Heart right ventricle (tissue), 16 donors: Measurements from ENCODE around the gene NRXN3. TPM values are rescaled to one million over a fixed set of nuclear protein-coding genes. Genes with fewer than 3 reads are reported as not detected.

ENCODE experiments used
- ATAC-seq, 8 donors: fragments of 200-7000 bp; cut with Tn5 transposase; one replicate each; pipeline ENCODE4 v1.9.1; 2020; ENCODE audit warnings: mild to moderate bottlenecking in 8 of 8, moderate library complexity in 8 of 8, moderate number of reproducible peaks in 1 of 8
- DNase-seq, 2 donors: peaks; one replicate each; pipeline ENCODE4 v3.0.0-alpha.2; 2020
- H3K27ac ChIP-seq, 10 donors: fragments of 200-600 bp; sonication (generic) in 2 of 10; one replicate each; pipeline versions ENCODE4 v1.5.0 to v1.8.0; 2020 to 2022; ENCODE audit warnings: mild to moderate bottlenecking in 3 of 10
- H3K27me3 ChIP-seq, 7 donors: fragments of 200-600 bp; one replicate each; pipeline ENCODE4 v1.8.0; 2021 to 2022; ENCODE audit warnings: mild to moderate bottlenecking in 2 of 7
- H3K36me3 ChIP-seq, 9 donors: fragments of 200-600 bp; sonication (generic) in 1 of 9; one replicate each; pipeline versions ENCODE4 v1.5.0 to v1.8.0; 2020 to 2022; ENCODE audit warnings: mild to moderate bottlenecking in 2 of 9
- H3K4me1 ChIP-seq, 9 donors: fragments of 200-600 bp; sonication (generic) in 1 of 9; one replicate each; pipeline versions ENCODE4 v1.5.0 to v1.8.0; 2020 to 2022; ENCODE audit warnings: mild to moderate bottlenecking in 4 of 9
- H3K4me3 ChIP-seq, 10 donors: fragments of 200-600 bp; sonication (generic) in 2 of 10; one replicate each; pipeline versions ENCODE4 v1.5.0 to v1.8.0; 2020 to 2022; ENCODE audit warnings: mild to moderate bottlenecking in 7 of 10, moderate library complexity in 2 of 10
- H3K9me3 ChIP-seq, 11 donors: fragments of 200-600 bp in 10 of 11; sonication (generic) in 2 of 11; one replicate each; pipeline versions ENCODE4 v1.5.0 to v1.8.0; 2013 to 2022; ENCODE audit warnings: mild to moderate bottlenecking in 2 of 11, control low read depth in 1 of 11, moderate library complexity in 1 of 11
- CTCF ChIP-seq, 9 donors: fragments of 200-600 bp; sonication (generic) in 2 of 9; IDR thresholded peaks; one replicate each; pipeline versions ENCODE4 v1.5.0 to v1.8.0; 2021 to 2022; ENCODE audit warnings: antibody characterized with exemption in 9 of 9, mild to moderate bottlenecking in 5 of 9, moderate library complexity in 1 of 9
- WGBS, 2 donors: extraction: QIAGEN DNeasy Blood & Tissue Kit; methylation state at CpG; one replicate each; pipeline ENCODE4 v1.1.7; 2013; ENCODE audit warnings: inconsistent platforms in 1 of 2; 5-methylcytosine and 5-hydroxymethylcytosine counted together
- intact Hi-C, 10 donors: fragments of 100-400 bp; cut with DNase I; formaldehyde crosslinking; loops; one replicate each; pipeline versions ENCODE4 v1.11.1 to v1.14.2; 2022
- polyA plus RNA-seq, 2 donors: library from polyadenylated mRNA; stranded (reverse); fragments of 200-250 nt; gene quantifications; one replicate each; pipeline ENCODE4 v1.2.3, GENCODE V29; 2013
- total RNA-seq, 10 donors: library from RNA; stranded (reverse); fragmentation: NEBNext Ultra II Directional in 3 of 10; extraction: Animal tissue kit (Norgen Biotek cat#: 25700) in 3 of 10; gene quantifications; one replicate each; pipeline versions ENCODE4 v1.2.1 to v1.2.4, GENCODE V29; 2021 to 2023
- donor health status: Arrhythmogenic right ventricular cardiomyopathy.
- donor health status: ischemic (EF 13 %, LVEDD 7.1; RV severe dilation, severe dysfunction).
- donor health status: healthy with polysubstance abuse.
- donor health status: DM: no; HTN: yes; CAD: no.
- donor health status: DM: no; HTN: no; CAD: no.
- donor health status: ischemic (EF 25% LVEDD 6.9; RV normal size, moderate dysfunction).
- donor health status: ischemic (EF 25% LVEDD 5.7; RV mildly dilated, moderate dysfunction).
- donor health status: healthy.
- donor health status: DM: yes; HTN: yes; CAD: no.
- donor health status: Ischemic cardiomyopathy.
- donor health status: ischemic (EF 35%, LVEDD 5.7; RV mildly dilated, moderate dysfunction).
- donor health status: nonischemic (EF 11% LVEDD 7.7; RV severe dilation, severe dysfunction).
- donor health status: DM: yes; HTN: yes; CAD: no.
- donor health status: PGD.
- donor health status: ischemic (EF 29% LVEDD 5.4; RV normal size, mild dysfunction).
- donor health status: nonischemic (EF 23%, LVEDD 6.1; RV moderate dilation, normal function).

NRXN3 gene
- total and polyA plus RNA-seq, 12 donors, result 0.23 to 1.8 (median 0.87) TPM

- H3K36me3 ChIP-seq, result no peaks in the 10 kb centered on the region
- no peak overlapping the region for H3K27ac ChIP-seq
- DNase-seq (no peak), ATAC-seq (no peak)
- peaks cover 0 to 4% (median 0%) of the 10 kb centered on the region in 7 donors for H3K27me3 ChIP-seq
- H3K4me3 ChIP-seq, result no peak overlapping the region
- TF ChIP-seq CTCF (IDR thresholded peaks at IDR 0.05), result no peak
- intact Hi-C loops, result no loop called here
- no peaks in the 10 kb centered on the region for H3K4me1 ChIP-seq
- whole genome bisulfite sequencing, 2 donors, result 88% methylated on average over 1 of the region's 1 CpG
- H3K9me3 ChIP-seq, result no peaks in the 10 kb centered on the region
Observed at GRCh38 chr14:78829274-78829673, 659.1 kb downstream of the NRXN3 start.

- WGBS, 2 donors, result 13 to 18% methylated on average over 12 of the region's 12 CpGs
- ATAC-seq (peak in 2 of 8 donors; percentile 22 to 50), DNase-seq (peak in 1 of 2 donors; percentile 4)
- Histone ChIP-seq H3K27ac (no peak overlapping the region), H3K36me3 (no peaks in the 10 kb centered on the region), H3K4me1 (peaks cover 0 to 4% (median 0%) of the 10 kb centered on the region in 9 donors), H3K27me3 (peaks cover 0 to 29% (median 3%) of the 10 kb centered on the region in 7 donors), H3K9me3 (no peaks in the 10 kb centered on the region), H3K4me3 (no peak overlapping the region)
- intact Hi-C loops, result no loop called here
- TF ChIP-seq CTCF (IDR thresholded peaks at IDR 0.05), result no peak
Observed at GRCh38 chr14:78834766-78835451, 664.7 kb downstream of the NRXN3 start.

GRCh38 chr14:78835909-78836308, 665.7 kb downstream of the NRXN3 start:
- Histone ChIP-seq H3K9me3 (no peaks in the 10 kb centered on the region), H3K36me3 (no peaks in the 10 kb centered on the region), H3K27me3 (peaks cover 0 to 29% (median 3%) of the 10 kb centered on the region in 7 donors), H3K27ac (no peak overlapping the region), H3K4me3 (no peak overlapping the region), H3K4me1 (peaks cover 0 to 4% (median 0%) of the 10 kb centered on the region in 9 donors)
- 75 to 87% methylated on average over 1 of the region's 1 CpG for WGBS, 2 donors
- no peak for DNase-seq
- no peak for ATAC-seq
- intact Hi-C loops, result no loop called here
- TF ChIP-seq CTCF (IDR thresholded peaks at IDR 0.05), result no peak

- intact Hi-C loops, result no loop called here
- H3K4me1 ChIP-seq, result peaks cover 0 to 4% (median 0%) of the 10 kb centered on the region in 9 donors
- peak in 7 of 9 donors; percentile 21 to 52 (median 41) for TF ChIP-seq CTCF (IDR thresholded peaks at IDR 0.05)
- no peak overlapping the region for H3K4me3 ChIP-seq
- ATAC-seq (peak in 2 of 8 donors; percentile 37 to 56), DNase-seq (peak in 1 of 2 donors; percentile 34)
- H3K27me3 ChIP-seq, result peaks cover 0 to 29% (median 3%) of the 10 kb centered on the region in 7 donors
- H3K27ac ChIP-seq, result no peak overlapping the region
- no peaks in the 10 kb centered on the region for H3K36me3 ChIP-seq
- no peaks in the 10 kb centered on the region for H3K9me3 ChIP-seq
- WGBS, 2 donors, result 9 to 11% methylated on average over 4 of the region's 4 CpGs
Observed at GRCh38 chr14:78836777-78837176, 666.6 kb downstream of the NRXN3 start.
